M059J (cell line): Measurements from ENCODE around the gene ZNF74. TPM values are rescaled to one million over a fixed set of nuclear protein-coding genes. Genes with fewer than 3 reads are reported as not detected.

Experiments used
- DNase-seq: peaks from one replicate; pipeline ENCODE4 v3.0.0-alpha.2; 2012; ENCODE audit warnings: low read depth
- total RNA-seq: library from RNA; depleted of rRNA; stranded (reverse); fragments of >200 nt; shearing (Covaris generic); gene quantifications from 2 replicates; pipeline ENCODE4 v1.2.3, GENCODE V29; 2014

ZNF74 gene
- total RNA-seq, 1 experiment from 2014 or later = 8.3 TPM

DNA sequence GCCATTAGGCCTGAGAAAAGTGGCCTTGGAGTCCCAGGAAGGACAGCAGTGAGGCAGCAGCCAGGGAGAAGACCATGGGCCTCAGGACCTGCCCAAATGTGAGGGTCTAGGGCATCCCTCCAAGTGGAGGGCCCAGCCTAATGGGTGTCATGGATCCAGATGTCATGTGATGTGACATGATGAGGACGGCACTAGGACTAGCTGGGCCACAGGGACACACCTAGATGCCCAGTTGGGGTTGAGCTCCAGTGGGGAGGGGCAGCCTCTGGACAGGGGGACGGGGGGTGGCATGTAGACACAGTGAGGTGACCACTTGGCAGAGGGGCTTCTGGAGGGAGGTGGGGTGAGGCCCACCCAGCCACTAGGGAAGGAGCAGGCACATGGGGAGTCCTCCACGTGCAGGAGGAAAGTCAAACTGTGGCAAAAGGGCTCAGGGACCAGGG lies 38.3 kb downstream of the ZNF74 start:
- DNase-seq = no peak

DNA sequence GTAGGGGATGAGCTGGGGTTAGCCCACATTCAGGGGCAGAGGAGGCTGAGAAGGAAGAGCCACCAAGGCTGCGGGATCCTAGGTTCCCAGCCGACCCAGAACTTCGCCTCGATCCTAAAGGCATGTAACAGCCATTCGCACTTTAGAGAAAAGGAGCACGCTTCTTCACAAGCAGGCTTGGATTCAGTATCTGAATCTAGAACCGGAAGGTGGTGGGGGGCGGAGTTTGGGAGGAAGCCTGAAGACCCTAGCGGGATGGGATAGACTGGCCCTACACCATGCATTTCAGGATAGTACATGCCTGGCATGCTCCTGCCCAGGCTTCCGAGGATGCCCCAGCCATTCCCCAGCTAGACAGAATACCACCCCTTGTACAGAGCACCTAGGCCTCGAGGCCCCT lies 39.2 kb downstream of the ZNF74 start:
- DNase-seq = no peak

DNA sequence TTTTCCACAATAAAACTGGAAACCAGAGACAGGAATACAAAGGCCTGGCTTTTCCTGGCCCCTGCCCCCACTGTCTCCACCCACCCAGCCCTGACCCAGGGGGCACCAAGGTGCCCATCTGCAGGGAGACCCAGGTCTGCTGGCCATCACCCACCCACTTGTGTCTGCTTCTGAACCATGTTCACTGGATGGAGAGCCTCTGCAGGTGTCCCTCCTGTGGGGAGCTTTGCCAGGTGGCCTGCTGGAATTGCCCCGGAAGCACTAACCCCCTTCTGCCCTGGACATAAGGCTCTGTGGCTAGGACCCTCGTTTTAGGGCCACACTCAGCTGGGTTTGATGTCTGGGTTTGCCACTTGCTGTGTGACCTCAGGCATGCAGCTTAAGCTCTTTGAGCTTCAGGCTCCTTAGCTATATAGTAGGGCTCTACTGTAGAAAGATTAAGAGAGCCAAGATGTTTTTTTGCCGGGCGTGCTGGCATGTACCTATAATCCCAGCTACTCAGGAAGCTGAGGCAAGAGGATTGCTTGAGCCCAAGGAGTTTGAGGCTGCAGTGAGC lies 39.8 kb downstream of the ZNF74 start:
- DNase-seq = no peak

DNA sequence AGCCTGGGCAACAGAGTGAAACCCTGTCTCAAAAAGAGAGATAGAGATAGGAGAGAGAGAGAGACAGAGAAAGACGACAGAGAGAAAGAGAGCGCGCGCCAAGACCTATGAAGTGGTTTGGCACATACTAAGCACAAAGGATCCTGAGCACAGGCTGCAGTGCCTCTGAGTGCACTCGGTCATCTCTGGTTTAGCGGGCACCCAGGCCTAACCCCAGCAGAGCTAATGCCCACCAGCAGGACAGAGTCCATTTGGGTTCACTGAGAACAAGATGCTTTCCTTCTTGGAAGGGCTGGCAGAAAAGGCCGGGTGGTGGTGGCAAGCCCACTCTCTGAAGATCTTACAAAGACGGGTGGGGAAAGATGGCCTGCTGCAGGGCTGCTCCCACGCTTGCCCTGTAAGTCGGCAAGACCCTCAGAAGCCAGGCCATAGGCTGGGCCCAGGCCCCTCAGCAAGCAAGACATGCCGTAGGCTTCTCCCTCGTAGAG lies 40.4 kb downstream of the ZNF74 start:
- no peak for DNase-seq

DNA sequence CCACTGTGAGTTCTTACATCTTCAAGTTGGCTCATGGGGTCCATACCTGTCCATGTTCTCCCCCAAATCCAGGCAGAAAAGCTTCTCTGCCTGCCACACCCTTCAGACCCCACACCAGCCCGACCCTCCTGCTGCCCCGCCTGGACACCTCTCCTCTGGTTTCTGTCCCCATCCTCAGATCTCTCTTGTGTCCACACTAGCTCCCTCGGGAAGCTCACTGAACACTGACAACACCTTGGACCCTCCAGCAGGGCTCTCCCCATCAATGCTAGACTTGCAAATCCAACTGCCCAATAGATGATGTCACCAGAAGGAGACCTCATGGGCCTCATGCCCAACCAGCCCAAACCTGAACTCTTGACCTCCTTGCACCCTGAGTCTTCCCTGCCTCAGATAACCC lies 40.8 kb downstream of the ZNF74 start:
- no peak for DNase-seq

DNA sequence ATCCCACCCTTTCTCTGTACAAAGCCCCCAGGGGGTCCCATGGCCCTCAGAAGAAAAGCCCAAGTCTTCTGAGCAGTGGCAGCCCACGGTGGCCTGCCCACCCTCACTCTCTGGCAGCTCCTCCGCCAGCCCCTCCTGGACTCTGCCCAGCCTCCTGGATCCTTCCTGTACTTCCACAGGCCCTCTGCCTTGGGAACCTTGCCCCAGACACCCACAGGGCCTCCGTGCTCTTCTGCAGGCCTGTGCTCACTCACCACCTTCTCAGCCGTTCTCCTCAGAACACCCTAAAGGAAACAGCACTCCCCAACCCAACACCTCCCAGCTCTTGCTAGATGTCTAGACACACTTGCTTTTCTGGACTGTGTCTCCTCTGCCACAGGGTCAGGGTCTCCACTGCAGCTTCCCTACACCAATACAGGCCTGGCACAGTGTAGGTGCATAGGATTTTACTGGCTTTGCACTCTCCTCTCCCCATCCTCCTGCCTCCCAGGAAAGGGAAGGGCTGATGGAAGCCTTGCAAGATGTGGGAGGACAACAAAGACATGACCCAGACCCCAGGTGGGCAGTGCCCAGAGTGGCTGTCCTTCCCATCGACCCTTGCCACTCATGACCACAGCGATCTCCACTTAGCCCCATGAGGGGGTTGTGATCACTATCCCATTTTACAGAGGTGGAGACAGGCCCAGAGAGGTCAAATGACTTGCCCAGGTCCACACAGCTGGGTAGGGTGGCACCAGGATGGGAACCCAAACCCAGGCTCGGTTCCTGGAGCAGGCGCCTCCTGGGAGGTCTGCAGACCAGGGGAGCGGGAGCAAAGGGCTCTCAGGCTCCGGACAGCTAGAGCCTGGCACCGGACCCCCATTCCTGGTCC lies 41.7 kb downstream of the ZNF74 start:
- no peak for DNase-seq

DNA sequence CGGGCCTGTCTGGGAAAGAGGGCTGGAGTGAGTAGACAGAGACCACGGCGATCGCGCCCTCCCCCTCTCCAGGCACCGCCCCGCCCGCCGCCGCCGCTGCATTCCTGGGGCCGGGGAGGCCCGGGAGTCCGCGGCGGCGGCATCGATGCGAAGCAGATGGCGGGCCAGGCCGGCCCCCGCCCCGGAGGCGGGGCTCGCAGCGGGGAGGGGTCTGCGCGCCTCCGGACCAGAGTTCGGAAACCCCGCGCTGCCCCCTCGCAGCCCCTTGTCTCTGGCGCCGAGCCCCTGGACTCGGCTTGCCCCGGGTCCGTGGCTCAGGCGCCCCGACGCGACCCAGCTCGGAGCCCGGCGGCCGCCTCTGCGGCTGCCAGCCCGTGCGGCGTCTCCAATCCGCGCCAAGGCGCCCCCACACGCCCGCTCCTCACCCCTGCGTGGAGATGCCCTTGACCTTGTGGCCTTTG lies 42.4 kb downstream of the ZNF74 start:
- DNase-seq = peak; percentile 29

DNA sequence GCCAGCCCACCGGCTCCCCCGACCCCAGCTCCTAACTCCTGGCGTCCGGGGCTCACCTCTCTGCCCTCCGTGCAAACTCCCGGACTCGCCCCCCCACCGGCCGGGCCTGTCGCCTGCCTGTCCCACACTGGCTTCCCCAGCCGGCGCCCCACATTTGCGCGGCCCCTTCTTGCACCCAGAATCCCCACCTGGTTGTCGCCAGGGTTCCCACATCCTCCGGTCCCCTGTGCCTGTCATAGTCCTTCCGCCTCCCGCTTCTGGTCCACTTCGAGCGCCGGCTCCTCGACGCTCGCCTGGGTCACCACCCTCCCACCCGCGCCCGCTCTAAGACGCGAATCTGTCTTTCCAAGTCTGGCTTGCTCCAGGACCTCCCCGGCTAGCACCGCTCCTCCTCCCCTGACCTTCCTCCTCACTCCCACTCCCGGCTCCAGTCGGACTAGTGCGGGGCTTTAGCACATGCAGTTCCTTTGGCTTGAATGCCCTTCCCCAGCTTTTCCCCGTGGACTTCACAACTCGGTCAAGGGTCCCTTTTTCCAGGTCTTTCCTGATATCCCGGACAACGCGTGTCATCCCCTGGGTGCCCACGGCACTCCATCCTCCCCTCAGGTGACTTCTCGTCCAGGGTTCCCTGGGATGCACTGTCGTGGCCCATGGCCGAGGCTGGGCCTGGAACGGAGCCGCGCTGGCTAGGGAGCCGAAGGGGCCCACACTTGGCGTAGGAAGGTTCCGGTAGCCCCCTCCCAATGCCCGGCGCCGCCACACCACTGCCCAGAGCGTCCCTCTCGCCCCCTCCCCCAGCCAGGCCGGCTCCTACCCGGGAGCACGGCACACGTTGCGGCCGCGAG lies 43.0 kb downstream of the ZNF74 start:
- peak; percentile 34 for DNase-seq

DNA sequence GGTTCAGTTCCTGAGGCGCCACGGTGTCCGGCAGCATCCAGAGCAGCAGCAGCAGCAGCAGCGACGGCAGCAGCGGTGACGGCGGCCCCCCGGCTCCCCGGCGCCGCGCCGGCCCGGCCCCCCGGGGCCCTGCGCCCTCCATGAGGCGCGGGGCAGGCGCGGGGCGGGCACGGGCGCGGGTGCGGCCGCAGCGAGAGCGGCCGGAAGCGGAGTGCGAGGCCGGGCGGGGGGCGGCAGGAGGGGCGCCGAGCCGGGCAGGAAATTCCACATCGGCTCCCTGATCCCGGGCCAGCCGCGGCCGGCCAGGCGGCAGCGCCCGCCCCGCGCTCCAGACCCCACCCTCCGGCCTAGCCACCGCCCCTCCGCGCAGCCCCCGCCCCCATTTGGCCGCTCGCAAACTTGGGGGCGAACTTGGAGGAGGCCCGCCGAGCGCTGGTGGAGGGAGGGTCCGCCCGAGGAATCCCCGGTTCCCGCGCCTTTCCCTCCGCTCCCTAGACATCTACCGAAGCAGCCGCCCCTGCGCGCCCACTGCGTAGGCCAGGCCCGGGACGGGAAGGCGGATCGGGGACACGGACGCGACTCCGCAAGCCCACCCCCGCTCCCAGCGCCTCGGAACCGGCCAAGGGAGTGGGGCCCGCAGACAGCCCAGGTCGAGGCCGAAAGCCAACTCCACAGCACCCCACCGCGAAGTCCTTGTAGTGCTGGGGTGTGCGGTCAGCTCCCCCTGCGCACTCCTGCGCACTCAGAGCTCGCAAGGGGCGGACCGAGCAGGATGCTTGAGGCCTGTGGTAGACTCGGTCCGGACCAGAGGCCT lies 43.9 kb downstream of the ZNF74 start, which contains the start of gene SCARF2:
Gene SCARF2, minus strand, starts transcription at position 213 of the 814 bp plus-strand sequence. Its CDS starts 71 bp downstream, at position 142.
- peak; percentile 28 for DNase-seq

DNA sequence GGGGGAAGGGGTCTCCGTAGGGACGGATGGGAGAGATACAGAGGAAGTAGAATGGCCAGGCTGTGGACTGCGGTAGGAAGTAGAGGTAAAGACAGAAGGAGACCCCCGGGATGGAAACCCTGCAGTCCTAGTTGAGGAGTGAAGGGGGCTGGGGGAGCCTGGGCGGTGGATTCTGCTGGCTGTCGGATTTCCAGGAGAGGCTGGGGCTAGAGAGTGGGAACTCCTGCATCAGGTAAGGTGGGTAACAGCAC lies 44.4 kb downstream of the ZNF74 start:
- DNase-seq = no peak

DNA sequence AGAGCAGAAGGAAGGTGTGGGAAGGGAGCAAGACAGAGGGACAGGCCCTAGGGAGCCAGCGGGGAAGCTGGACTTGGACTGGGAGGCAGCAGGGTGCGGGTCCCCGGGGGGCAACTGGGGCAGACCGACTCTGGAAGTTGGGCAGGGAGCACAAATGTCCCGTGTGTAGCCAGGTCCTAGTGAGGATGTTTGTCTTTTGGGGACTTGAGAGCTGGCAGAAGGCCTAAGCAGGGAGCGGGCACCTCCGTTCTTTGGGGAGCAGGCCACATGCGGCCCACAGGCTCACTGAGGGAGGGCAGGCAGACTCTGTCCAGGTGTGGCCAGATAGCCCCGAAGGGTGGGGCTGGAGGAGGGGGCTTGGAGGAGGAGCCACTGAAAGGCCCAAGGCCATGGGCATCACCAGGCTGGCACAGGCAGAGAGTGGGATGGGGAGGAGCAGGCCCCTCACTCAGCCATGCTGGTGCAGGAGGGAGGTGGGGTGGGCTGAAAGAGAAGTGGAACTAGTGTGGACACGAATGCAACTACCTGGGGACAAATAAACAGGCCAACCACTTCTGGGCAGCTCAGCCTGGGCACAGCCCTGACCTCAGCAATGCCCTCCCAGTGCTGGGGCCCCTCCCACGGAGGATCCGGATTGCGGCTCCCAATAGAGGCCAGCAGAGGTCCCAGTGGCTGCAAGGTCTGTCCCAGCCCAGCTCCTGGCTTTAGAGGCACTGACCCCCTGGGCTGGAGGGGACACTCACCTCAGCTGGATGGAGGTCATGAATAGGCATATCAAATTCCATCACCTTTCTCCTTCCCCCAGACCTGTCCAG lies 44.9 kb downstream of the ZNF74 start:
- peak; percentile 38 for DNase-seq

DNA sequence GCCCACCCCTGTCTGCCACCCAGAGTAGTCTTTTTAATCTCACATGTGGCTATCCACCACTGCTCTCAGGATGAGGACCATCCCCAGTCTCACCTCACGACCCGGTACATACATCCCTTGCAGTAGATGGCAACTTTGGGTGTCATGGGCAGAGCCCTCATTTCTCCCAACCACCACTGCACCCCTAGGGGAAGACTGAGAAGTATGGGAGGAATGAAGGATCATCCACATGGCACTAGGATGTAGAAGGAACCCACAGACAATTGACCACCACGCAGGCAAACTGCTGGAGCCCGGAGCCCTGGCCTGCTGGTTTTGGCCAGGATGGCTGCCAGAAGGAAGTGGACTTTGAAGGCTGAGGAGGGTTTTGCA lies 45.6 kb downstream of the ZNF74 start:
- no peak for DNase-seq

DNA sequence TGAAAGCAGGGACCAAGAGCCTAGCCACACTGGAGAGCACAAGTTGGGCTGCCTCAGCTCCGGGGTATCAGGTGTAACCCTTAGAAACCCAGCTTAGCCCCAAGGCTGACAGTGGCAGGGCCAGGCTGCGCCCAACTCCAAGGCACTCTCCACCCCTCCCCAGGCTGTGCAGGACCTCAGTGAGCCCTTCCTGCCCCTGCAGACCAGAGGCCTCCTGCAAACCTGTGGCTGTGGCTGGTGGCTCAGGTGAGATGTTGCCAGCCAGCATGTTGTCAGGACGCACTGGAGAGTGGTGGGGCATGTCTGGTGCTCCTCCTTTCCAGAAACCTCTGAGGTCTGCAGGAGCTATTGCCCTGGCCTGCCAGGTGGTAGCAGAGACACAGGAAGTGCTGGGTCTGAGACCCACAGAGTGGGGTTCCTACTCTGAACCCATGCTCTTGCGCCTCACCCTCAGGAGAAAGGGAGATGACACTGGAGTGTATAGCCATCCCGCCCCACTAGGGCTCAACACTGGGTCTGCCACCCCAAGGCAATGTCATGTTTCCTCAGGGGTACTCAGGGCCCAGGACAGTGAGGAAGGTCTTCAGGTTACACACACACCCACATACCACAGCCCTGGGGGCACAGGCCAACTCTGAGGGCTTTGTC lies 46.1 kb downstream of the ZNF74 start:
- DNase-seq = no peak

DNA sequence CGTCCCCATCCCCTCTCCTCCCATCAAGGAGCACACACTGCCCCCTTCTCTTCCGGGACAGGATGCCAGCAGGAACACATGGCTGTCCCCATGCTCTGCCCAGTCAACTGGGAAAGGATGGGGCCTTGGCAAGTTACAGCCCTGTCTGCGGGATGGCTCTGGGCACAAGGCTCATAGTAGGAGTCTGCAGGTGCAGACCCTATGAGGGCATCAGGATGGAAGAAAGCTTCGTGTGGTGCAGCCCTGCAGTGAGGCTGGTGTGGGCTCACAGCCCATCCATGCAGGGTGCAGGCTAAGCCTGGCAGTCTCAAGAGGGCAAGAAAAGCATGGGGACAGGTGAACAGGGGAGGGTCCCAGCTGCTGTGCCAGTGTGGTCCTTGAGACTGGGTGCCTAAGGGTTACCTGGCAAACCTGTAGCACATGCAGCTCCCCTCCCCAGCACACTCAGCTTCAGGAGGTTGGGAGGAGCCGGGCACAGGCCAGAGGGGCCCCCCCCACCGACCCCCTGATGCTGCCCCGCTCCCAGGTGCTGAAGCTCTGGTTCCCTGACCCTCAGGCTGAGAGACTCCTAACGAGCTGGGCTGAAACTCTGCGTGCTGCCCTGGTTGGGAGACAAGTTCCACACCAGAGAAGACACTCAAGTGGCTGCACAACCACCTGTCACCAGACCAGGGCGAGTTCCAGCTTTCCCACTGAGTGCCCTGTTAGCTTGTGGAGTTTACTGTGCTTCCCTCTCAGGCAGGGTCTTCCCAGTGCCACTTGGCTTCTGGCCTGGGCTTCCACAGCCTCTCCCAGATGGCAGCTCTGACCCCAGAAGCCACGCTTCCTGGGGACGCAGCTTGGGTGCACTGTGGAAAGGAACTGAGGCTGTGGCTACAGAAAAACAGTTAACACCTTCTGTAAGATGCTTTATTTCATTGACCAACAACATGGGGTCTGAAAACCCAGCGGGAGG lies 47.0 kb downstream of the ZNF74 start:
- DNase-seq = no peak

DNA sequence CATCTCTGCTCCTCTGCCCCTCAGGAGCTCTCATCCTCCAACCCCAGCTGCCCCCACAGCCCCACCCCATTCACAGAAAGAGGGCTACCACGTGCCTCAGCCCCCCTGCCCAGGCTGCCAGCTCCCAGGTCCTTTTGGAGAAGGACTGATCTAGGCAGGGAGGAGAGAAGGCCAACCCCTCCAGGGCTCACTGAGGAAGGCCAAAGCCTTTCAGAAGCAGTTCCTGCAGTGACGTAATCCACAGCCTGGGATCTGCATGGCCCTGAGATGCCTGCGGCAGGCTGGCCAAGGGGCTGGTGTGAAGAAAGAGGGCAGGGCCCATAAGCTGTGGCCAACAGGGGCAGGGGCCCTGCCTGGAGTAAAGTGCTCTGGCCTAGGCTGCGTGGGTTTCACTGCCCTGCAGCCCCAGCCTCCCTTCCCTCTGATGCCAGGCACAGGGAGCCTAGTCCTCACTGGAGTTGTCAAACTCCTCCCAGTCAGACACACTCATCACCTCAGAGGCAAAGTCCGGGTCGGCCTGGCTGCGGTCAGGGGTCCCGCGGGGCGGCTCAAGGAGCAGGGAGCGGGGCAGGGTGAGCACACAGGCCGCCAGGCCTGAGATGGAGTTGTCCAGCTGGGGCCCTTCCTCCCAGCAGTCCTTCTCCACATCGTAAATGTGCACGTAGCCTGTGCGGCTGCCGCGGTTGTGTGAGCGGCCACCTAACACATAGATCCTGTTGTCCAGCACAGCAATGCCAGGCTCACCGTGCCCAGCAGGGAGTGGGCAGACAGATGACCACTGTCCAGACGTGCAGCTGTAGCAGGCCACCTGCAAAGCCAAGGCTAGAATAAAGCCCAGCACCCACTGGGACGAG lies 47.9 kb downstream of the ZNF74 start:
- no peak for DNase-seq

DNA sequence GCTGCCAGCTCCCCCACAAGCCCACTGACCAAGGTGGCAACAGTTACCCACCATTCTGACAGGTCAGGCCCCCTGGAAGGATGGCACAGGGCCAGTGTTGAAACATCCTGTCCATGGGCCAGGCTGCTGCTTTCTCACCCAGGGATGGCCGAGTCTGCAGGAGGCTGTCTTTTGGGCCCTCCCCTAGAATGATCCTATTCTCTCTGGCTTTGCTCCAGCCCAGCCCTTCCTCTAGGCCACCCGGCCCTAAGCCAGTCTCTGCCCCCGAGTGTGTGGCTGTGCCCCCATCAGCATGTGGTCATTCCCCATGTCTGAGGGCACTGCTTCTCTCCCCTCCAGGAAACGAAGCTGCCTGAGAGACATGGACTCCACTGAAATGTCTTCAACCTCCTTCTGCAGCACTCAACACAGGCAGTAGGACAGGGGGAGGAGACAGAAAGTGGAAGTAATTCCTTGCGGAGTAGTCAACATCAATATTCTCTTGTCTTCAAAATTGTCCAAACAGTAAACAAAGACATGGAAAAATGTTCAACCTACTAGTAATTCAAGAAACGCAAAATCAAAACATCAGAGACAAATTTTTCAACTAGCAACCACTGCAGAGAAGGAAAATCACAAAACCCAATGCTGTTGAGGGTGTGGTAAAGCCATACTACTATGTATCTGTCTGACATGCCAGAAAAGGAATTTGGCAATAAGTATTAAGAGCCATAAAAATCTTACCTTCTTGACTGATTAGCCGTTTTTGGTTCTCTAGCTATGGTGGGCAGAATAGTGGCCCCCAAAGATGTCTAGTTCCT lies 48.7 kb downstream of the ZNF74 start:
- no peak for DNase-seq

DNA sequence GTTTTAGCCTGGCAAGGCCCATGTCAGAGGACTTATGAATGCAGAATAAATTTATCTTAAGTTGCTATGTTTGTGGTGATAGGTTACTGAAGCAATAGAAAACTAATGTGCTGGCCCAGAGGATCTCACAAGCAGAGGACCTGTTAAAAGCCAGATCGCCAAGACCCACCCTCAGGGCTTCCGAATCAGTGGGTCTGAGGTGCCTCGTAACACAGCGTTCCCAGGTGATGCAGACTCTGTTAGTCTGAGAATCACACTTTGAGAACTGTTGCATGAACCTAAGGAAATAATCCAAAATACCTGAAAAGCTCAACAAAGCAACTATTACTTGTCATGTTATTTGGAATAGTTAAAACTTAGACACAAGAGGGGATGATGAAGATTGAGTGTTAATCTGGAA lies 50.4 kb downstream of the ZNF74 start:
- DNase-seq = no peak
